NCI-H446 (cell line): ENCODE data around the gene IL22RA1.

Experiments
- DNase-seq, 2 experiments: peaks; one replicate each; lab custom pipeline; 2025; lab: John Stamatoyannopoulos, UW

The IL22RA1 gene, protein sequence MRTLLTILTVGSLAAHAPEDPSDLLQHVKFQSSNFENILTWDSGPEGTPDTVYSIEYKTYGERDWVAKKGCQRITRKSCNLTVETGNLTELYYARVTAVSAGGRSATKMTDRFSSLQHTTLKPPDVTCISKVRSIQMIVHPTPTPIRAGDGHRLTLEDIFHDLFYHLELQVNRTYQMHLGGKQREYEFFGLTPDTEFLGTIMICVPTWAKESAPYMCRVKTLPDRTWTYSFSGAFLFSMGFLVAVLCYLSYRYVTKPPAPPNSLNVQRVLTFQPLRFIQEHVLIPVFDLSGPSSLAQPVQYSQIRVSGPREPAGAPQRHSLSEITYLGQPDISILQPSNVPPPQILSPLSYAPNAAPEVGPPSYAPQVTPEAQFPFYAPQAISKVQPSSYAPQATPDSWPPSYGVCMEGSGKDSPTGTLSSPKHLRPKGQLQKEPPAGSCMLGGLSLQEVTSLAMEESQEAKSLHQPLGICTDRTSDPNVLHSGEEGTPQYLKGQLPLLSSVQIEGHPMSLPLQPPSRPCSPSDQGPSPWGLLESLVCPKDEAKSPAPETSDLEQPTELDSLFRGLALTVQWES

GRCh38 chr1:24142546-24143534 lies at the start of gene IL22RA1:
TSS of gene IL22RA1 (minus strand) at chr1:24143140. CDS start at chr1:24143082, 58 bp downstream.
- no peak for DNase-seq

DNA sequence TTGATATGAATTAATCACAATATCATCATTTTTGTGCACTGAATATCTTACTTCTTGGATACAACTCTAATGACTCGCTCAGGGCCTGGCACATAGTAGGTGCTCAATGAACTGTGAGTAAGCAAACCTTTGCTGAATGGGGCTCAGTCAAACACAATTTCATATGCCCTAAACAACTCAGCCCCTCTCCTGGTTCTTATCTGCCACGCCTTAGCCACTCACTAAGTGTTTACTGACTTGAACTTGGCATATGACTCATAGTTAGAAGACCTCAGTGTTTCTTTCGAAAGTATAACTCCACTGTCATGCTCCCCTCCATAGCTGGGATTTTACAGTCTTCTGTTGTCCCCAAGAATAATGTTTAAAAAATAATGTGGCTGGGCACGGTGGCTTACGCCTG lies 48.9 kb upstream of the IL22RA1 start:
- no peak for DNase-seq

DNA sequence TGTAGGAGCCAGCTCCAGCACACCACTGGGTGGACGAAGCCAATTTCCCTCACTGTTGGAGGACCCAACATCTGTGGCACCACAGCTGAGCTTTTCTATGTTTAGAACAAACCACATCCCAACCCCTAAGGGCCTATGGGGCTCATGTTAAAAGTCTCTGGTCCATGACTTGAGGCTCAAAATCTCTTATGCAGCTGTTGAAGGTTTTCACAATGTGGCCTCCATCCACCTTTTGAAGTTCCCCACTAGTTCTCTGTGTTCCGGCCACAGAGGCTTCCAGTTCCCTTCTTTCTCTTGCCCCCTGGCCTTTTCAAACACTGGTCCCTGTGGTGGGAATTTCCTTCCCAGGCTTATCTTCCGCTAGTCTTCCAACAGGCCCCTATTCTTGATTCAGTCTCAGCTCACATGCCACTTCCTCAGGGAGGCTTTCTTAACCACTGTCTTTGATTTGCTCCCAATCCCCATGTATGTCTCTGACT lies 48.1 kb upstream of the IL22RA1 start:
- no peak for DNase-seq

- DNase-seq, result no peak
These were observed 46.6 kb upstream of the IL22RA1 start for GRCh38 chr1:24189528-24189927.

GRCh38 chr1:24186993-24187790 lies 44.3 kb upstream of the IL22RA1 start, which contains the start of gene IFNLR1:
TSS of gene IFNLR1 (minus strand) at chr1:24187289. CDS start at chr1:24187248, 41 bp downstream.
- no peak for DNase-seq

GRCh38 chr1:24186711-24186992 lies 43.7 kb upstream of the IL22RA1 start:
- DNase-seq, result no peak

DNA sequence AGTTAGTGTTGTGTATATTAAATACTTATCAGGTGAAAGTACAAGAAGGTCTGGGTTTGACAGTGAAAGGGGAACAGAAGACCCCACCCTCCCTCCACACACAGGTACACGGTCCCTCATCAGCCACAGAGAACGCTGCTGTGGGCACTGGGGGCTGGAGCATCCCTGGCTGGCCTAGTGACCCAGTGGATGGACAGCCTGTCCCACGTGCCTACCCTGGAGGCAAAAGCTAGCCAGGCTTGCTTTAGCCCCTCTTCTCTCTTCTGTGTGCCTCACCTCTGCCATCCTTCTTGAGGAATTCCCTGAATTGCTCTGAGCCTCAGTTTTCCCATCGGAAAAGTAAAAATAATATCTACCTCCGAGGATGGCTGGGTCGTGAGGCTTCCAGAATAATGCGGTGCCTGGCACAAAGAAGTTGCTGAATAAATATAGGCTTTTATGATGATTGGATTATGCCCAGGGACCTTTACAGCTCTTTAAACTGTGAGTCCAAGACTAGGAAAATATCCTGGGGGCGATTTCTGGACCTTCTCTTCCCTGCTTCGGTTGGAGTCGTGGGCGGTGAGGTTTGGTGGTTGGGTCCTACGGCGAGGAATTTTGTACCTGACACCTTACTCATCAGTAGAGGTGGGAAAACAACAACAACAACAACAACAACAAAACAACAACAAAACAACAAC lies 43.2 kb upstream of the IL22RA1 start:
- DNase-seq, result no peak

- DNase-seq, result no peak
These were observed 42.1 kb upstream of the IL22RA1 start for GRCh38 chr1:24185076-24185475.

- no peak for DNase-seq
These were observed 39.1 kb upstream of the IL22RA1 start for GRCh38 chr1:24182061-24182460.

DNA sequence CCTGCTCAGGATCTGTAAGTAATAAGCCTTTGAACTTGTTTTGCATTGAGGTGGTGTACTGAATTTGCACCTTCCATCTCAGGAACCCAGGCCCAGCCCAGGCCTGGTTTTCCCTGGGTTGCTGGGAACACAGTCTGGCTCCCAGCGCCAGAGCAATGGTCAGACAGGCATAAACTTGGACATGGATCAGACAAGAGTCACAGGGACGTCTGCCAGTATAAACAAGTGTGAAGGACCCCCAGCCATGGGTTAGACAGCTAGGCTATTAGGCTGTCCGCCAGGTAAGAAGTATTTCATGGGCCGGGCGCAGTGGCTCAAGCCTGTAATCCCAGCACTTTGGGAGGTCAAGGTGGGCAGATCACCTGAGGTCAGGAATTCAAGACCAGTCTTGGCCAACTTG lies 38.7 kb upstream of the IL22RA1 start:
- no peak for DNase-seq

DNA sequence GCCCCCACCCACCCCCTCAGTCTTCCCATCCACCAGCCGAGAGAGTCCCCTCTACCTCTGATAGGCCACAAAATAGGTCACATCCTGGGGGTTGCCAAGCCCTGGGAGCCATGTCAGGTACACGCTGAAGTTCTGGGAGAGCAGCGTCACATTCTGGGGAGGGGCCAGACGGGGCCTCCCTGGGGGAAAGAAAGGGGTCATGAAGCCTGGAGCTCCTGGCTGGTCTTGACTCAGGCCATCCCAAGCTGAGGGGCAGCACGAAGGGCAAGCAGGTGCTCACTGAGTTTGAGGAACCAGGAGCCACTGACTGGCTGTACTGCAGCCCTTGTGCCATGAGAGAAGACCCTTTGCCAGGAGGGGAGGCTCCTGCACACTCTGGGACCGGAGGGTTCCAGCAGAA lies 37.7 kb upstream of the IL22RA1 start:
- no peak for DNase-seq

GRCh38 chr1:24179251-24179840 lies 36.4 kb upstream of the IL22RA1 start:
- DNase-seq, result no peak

GRCh38 chr1:24178407-24178806 lies 35.5 kb upstream of the IL22RA1 start:
- DNase-seq, result no peak

GRCh38 chr1:24177161-24177560 lies 34.2 kb upstream of the IL22RA1 start:
- no peak for DNase-seq

DNA sequence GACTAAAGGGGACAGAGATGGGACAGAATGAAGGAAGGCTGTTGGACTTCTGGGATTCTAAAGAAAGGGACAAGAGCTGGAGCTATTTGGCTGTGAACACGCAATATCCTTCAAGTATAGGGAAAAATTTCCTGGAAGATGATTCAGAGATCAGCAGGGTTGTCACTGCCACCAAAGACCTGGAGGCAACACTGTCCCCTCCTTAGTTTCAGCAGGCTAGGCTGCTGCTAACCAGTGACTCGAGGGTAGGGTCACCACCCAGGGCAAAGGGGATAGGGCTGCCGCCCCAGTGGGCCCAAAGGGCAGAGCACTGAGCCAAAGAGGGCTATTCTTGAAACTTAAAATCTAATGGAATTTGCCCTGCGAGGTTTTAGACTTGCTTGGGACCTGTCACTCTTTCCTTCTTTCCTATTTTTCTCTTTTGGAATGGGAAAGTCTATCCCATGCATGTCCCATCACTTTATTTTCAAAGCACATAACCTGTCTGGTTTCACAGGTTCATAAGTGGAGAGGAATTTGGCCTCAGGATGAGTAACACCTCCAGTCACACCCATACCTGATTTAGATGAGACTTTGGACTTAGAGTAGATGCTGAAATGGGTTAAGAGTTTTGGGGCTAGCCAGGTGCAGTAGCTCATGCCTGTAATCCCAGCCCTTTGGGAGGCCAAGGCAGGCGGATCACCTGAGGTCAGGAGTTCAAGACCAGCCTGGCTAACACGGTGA lies 32.3 kb upstream of the IL22RA1 start:
- no peak for DNase-seq

- no peak for DNase-seq
These were observed 31.0 kb upstream of the IL22RA1 start for GRCh38 chr1:24173638-24174575.

DNA sequence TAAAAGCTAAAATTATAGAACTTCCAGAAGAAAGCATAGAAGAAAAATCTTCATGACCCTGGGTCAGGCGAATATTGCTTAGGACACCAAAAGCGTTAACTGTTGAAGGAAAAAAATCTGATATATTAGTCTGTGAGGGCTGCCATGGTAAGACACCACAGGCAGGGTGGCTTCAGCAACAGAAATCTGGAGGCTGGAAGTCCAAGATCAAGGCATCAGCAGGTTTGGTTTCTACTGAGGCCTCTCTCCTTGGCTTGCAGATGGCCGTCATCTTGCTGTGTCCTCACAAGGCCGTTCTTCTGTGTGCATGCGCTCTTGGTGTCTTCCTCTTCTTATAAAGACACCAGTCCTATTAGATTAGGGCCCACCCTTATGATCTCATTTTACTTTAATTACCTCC lies 29.7 kb upstream of the IL22RA1 start:
- DNase-seq, result no peak

- DNase-seq, result no peak
These were observed 26.3 kb upstream of the IL22RA1 start for GRCh38 chr1:24169286-24169685.

- no peak for DNase-seq
These were observed 25.3 kb upstream of the IL22RA1 start for GRCh38 chr1:24168245-24168644.
